DMS53 treated with DMSO at 0.1 percent for 48 hours (cell line): ENCODE measurements around the gene SCARB1.

Experiments used
- DNase-seq: peaks from one replicate; lab custom pipeline; 2025; ENCODE audit not compliant: unreplicated experiment; lab: John Stamatoyannopoulos, UW

The SCARB1 gene

GRCh38 chr12:124804011-124804621 is 59.5 kb downstream of the SCARB1 start:
- no peak for DNase-seq

- no peak for DNase-seq
Measured at GRCh38 chr12:124802361-124802760, 61.3 kb downstream of the SCARB1 start.

- no peak for DNase-seq
Measured at GRCh38 chr12:124800506-124800905, 63.2 kb downstream of the SCARB1 start.

GRCh38 chr12:124797321-124797720 is 66.3 kb downstream of the SCARB1 start:
- DNase-seq, result no peak

GRCh38 chr12:124796303-124796960 is 67.2 kb downstream of the SCARB1 start:
- no peak for DNase-seq

- no peak for DNase-seq
Measured at GRCh38 chr12:124795081-124795948, 68.3 kb downstream of the SCARB1 start.

GRCh38 chr12:124792961-124793441 is 70.7 kb downstream of the SCARB1 start:
- DNase-seq, result no peak

- DNase-seq, result no peak
Measured at GRCh38 chr12:124792156-124792555, 71.5 kb downstream of the SCARB1 start.

- no peak for DNase-seq
Measured at GRCh38 chr12:124790650-124791400, 72.8 kb downstream of the SCARB1 start.

- no peak for DNase-seq
Measured at GRCh38 chr12:124788936-124789555, 74.6 kb downstream of the SCARB1 start.

GRCh38 chr12:124786061-124786964 is 77.4 kb downstream of the SCARB1 start:
- no peak for DNase-seq

GRCh38 chr12:124784871-124785572 is 78.6 kb downstream of the SCARB1 start:
- DNase-seq, result no peak

GRCh38 chr12:124783087-124783486 is 80.6 kb downstream of the SCARB1 start:
- no peak for DNase-seq

GRCh38 chr12:124782132-124782531 is 81.5 kb downstream of the SCARB1 start:
- DNase-seq, result no peak

- DNase-seq, result no peak
Measured at GRCh38 chr12:124780752-124781685, 82.6 kb downstream of the SCARB1 start.

GRCh38 chr12:124780336-124780735 is 83.3 kb downstream of the SCARB1 start:
- DNase-seq, result no peak

- no peak for DNase-seq
Measured at GRCh38 chr12:124779161-124780141, 84.2 kb downstream of the SCARB1 start.
